T-helper 17 cell (primary cell): Measurements from ENCODE around the gene PLA2G15. TPM values are rescaled to one million over a fixed set of nuclear protein-coding genes. Genes with fewer than 3 reads are reported as not detected.

ENCODE experiments used
- ATAC-seq: fragments of 150-1000 bp; cut with Tn5 transposase; 2 replicates; pipeline ENCODE4 v1.10.0; 2021; ENCODE audit warnings: mild to moderate bottlenecking, moderate library complexity
- DNase-seq, 3 donors: peaks; one replicate each; pipeline versions ENCODE4 v3.0.0 to v3.0.0-alpha.2; 2020 to 2021
- H3K9me3 ChIP-seq: one replicate; pipeline ENCODE4 v1.7.0; 2013; ENCODE audit warnings: low read length, mild to moderate bottlenecking; ENCODE audit not compliant: control insufficient read depth, poor library complexity, severe bottlenecking
- H3K27ac Mint-ChIP-seq: one replicate; pipeline ENCODE4 v1.8.0; 2022; ENCODE audit warnings: mild to moderate bottlenecking, moderate library complexity, mixed read lengths
- H3K27me3 Mint-ChIP-seq: one replicate; pipeline ENCODE4 v1.8.0; 2022; ENCODE audit warnings: mixed read lengths
- H3K36me3 Mint-ChIP-seq: one replicate; pipeline ENCODE4 v1.8.0; 2022; ENCODE audit warnings: low read depth, mixed read lengths
- H3K4me1 Mint-ChIP-seq: one replicate; pipeline ENCODE4 v1.8.0; 2022; ENCODE audit warnings: mild to moderate bottlenecking, mixed read lengths
- H3K4me3 Mint-ChIP-seq: one replicate; pipeline ENCODE4 v1.8.0; 2022; ENCODE audit warnings: mild to moderate bottlenecking, moderate library complexity, mixed read lengths
- total RNA-seq, 4 donors: library from RNA in 2 of 4; stranded (reverse) in 2 of 4; gene quantifications; one replicate each; pipeline ENCODE4 v1.2.3 and lab custom pipeline; 2022 to 2026

Gene PLA2G15
- total RNA-seq, 2 donors from 2014 or later = 6.6 to 7.4 TPM

DNA sequence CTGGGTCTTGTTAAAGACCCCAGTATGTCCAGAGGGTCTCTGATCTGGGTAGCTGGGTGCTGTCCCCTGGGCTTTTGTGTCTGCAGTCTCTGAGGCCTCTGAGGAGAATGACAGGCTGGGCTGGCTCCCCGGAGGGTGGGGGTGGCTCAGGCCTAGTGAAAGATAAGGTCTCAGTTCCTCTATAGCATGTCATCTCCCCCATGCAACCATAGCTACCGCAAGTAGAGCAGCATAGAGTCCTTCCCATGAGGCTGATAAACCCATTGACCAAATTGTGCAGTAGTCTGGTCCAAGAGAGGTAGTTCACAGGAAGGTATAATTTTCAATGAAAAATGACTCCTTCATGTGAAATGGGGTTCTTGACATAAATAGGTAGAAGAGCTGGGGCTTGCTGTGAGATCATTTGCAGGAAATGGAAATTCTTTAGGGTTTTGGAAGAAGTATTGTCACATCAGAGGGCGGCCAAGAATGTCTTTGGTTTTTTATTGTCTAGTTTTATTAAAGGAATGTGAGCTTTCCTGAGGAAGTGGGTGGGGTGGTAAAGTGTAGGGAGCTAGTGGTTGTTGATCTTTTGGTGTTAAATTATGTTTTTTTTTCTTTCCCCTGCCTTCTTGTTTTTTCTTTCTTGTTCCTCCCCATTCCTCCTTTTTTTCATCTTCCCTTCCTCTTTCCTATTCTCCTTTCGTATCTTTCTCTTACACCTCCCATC is 44.6 kb downstream of the PLA2G15 start:
- H3K9me3 ChIP-seq = no peaks in the 10 kb centered on the region
- peak; percentile 70 for ATAC-seq
- H3K27me3 Mint-ChIP-seq = no peaks in the 10 kb centered on the region
- peaks cover 23% of the 10 kb centered on the region for H3K36me3 Mint-ChIP-seq
- H3K27ac Mint-ChIP-seq = peak overlapping the region; percentile 93
- peak in 2 of 3 donors; percentile 16 to 30 for DNase-seq
- H3K4me1 Mint-ChIP-seq = peaks cover 72% of the 10 kb centered on the region
- H3K4me3 Mint-ChIP-seq = peak overlapping the region; percentile 84

- H3K27ac Mint-ChIP-seq = peak overlapping the region; percentile 93
- H3K4me3 Mint-ChIP-seq = peak overlapping the region; percentile 84
- H3K4me1 Mint-ChIP-seq = peaks cover 69% of the 10 kb centered on the region
- no peaks in the 10 kb centered on the region for H3K27me3 Mint-ChIP-seq
- peaks cover 20% of the 10 kb centered on the region for H3K36me3 Mint-ChIP-seq
- ATAC-seq (no peak), DNase-seq (no peak)
- H3K9me3 ChIP-seq = no peaks in the 10 kb centered on the region
Measured at GRCh38 chr16:68290450-68290849, 45.3 kb downstream of the PLA2G15 start.

- DNase-seq (no peak), ATAC-seq (no peak)
- Mint-ChIP-seq H3K36me3 (peaks cover 22% of the 10 kb centered on the region), H3K4me3 (peak overlapping the region; percentile 80), H3K4me1 (peaks cover 64% of the 10 kb centered on the region), H3K27ac (peak overlapping the region; percentile 93), H3K27me3 (no peaks in the 10 kb centered on the region)
- no peaks in the 10 kb centered on the region for H3K9me3 ChIP-seq
Measured at GRCh38 chr16:68291227-68291626, 46.1 kb downstream of the PLA2G15 start.

DNA sequence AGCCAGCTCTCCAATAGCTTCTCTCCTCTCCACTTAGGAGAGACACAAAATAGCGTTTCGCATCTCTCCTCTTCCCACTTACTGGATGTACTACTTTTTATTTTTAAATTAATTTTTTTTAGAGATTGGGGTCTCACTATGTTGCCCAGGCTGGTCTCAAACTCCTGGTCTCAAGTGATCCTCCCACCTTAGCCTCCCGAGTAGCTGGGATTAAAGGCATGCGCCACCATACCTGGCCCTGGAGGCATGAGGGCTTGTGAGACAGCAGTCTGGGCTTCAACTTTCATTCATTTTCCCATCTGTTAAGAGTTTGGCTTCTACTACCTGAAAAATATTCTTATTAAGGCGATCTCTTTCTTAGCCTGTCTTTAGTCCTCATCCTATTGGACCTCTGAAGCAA is 47.3 kb downstream of the PLA2G15 start:
- Mint-ChIP-seq H3K27ac (peak overlapping the region; percentile 93), H3K36me3 (peaks cover 20% of the 10 kb centered on the region), H3K4me3 (peak overlapping the region; percentile 45), H3K27me3 (no peaks in the 10 kb centered on the region), H3K4me1 (peaks cover 58% of the 10 kb centered on the region)
- H3K9me3 ChIP-seq = no peaks in the 10 kb centered on the region
- ATAC-seq (no peak), DNase-seq (no peak)

DNA sequence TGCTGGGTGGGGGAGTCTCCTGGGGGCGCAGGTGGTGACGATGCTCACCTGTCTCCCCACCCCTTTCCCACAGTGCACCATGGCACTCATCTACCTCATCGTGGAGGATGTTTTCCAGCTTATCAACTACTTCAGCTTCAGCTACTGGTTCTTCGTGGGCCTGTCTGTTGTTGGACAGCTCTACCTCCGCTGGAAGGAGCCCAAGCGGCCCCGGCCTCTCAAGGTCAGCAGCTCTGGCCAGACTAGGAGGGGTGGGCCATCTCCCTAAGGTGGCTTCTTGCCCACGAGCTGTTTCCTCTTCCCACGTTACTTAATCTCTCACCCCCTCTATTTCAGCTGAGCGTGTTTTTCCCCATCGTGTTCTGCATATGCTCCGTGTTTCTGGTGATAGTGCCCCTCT is 51.1 kb downstream of the PLA2G15 start:
- Mint-ChIP-seq H3K27ac (peak overlapping the region; percentile 88), H3K27me3 (no peaks in the 10 kb centered on the region), H3K4me3 (no peak overlapping the region), H3K4me1 (peaks cover 40% of the 10 kb centered on the region), H3K36me3 (peaks cover 14% of the 10 kb centered on the region)
- no peak for DNase-seq
- no peaks in the 10 kb centered on the region for H3K9me3 ChIP-seq
- ATAC-seq = no peak

GRCh38 chr16:68296693-68297092 is 51.5 kb downstream of the PLA2G15 start:
- peak overlapping the region; percentile 88 for H3K27ac Mint-ChIP-seq
- no peak for ATAC-seq
- H3K36me3 Mint-ChIP-seq = peaks cover 16% of the 10 kb centered on the region
- H3K4me3 Mint-ChIP-seq = no peak overlapping the region
- no peaks in the 10 kb centered on the region for H3K27me3 Mint-ChIP-seq
- DNase-seq = no peak
- H3K9me3 ChIP-seq = no peaks in the 10 kb centered on the region
- peaks cover 37% of the 10 kb centered on the region for H3K4me1 Mint-ChIP-seq

DNA sequence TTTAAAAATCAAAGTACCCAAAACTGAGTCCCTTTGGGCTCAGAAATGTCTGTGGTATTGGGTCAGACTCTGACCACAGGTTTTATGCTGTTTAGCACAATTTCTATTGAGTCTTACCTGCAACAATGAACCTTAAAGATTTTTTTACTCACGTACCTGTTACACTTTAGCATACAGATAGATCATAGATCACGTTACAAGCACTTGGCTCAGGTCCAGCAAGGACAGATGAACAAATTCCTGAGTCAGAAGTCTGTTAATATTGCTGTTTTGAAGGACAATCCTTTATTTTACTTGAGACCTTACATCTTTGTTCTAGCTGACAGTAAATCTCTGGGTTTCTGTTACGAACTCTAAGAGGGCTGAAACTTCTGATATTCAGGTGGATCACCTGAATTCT is 52.7 kb downstream of the PLA2G15 start:
- Mint-ChIP-seq H3K4me3 (no peak overlapping the region), H3K27me3 (no peaks in the 10 kb centered on the region), H3K36me3 (peaks cover 19% of the 10 kb centered on the region), H3K4me1 (peaks cover 32% of the 10 kb centered on the region), H3K27ac (peak overlapping the region; percentile 88)
- H3K9me3 ChIP-seq = no peaks in the 10 kb centered on the region
- ATAC-seq (no peak), DNase-seq (no peak)

DNA sequence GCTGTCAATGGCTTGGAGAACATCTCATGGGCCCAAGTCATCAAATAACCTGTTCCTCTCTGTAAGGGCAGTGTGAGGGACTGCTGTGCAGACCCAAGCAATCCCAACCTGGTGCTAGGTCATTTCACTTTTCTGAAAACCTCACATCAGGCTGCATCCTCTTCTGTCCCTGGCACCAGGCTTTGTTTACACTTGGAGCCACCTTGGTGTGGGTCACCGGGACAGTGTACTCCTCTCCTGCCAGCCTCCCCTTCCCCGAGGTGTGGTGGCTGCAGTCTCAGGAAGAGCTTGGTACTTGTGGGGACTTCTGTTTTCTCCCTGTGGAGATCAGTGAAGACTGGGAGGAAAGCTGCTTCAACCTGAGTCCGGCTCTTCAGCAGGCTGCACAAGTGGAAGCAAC is 53.1 kb downstream of the PLA2G15 start:
- H3K4me1 Mint-ChIP-seq = peaks cover 32% of the 10 kb centered on the region
- no peak for DNase-seq

GRCh38 chr16:68298907-68299561 is 53.9 kb downstream of the PLA2G15 start:
- Mint-ChIP-seq H3K27me3 (no peaks in the 10 kb centered on the region), H3K4me3 (no peak overlapping the region), H3K4me1 (peaks cover 25% of the 10 kb centered on the region), H3K36me3 (peaks cover 16% of the 10 kb centered on the region), H3K27ac (peak overlapping the region; percentile 88)
- ATAC-seq (no peak), DNase-seq (no peak)
- H3K9me3 ChIP-seq = no peaks in the 10 kb centered on the region

More for the DNA sequence above, 53.1 kb downstream of the PLA2G15 start:
- no peak overlapping the region for H3K4me3 Mint-ChIP-seq
- no peak for ATAC-seq
- H3K36me3 Mint-ChIP-seq = peaks cover 19% of the 10 kb centered on the region
- H3K27me3 Mint-ChIP-seq = no peaks in the 10 kb centered on the region
- H3K9me3 ChIP-seq = no peaks in the 10 kb centered on the region
- peak overlapping the region; percentile 88 for H3K27ac Mint-ChIP-seq

- H3K4me3 Mint-ChIP-seq = no peak overlapping the region
- H3K4me1 Mint-ChIP-seq = peaks cover 21% of the 10 kb centered on the region
- peak overlapping the region; percentile 88 for H3K27ac Mint-ChIP-seq
- DNase-seq (no peak), ATAC-seq (no peak)
- no peaks in the 10 kb centered on the region for H3K27me3 Mint-ChIP-seq
- H3K36me3 Mint-ChIP-seq = peaks cover 11% of the 10 kb centered on the region
- H3K9me3 ChIP-seq = no peaks in the 10 kb centered on the region
Measured at GRCh38 chr16:68299571-68300453, 54.6 kb downstream of the PLA2G15 start.

- Mint-ChIP-seq H3K36me3 (peaks cover 9% of the 10 kb centered on the region), H3K4me3 (no peak overlapping the region), H3K4me1 (peaks cover 23% of the 10 kb centered on the region), H3K27ac (peak overlapping the region; percentile 88), H3K27me3 (no peaks in the 10 kb centered on the region)
- ATAC-seq (no peak), DNase-seq (no peak)
- H3K9me3 ChIP-seq = no peaks in the 10 kb centered on the region
Measured at GRCh38 chr16:68300734-68301459, 55.7 kb downstream of the PLA2G15 start.

- Mint-ChIP-seq H3K27me3 (no peaks in the 10 kb centered on the region), H3K27ac (no peak overlapping the region), H3K4me1 (peaks cover 21% of the 10 kb centered on the region), H3K36me3 (peaks cover 7% of the 10 kb centered on the region), H3K4me3 (no peak overlapping the region)
- ATAC-seq = no peak
- H3K9me3 ChIP-seq = no peaks in the 10 kb centered on the region
- no peak for DNase-seq
Measured at GRCh38 chr16:68306633-68307032, 61.5 kb downstream of the PLA2G15 start.
